ENCODE measurements around the gene OR10D3. TPM values are rescaled to one million over a fixed set of nuclear protein-coding genes. Genes with fewer than 3 reads are reported as not detected.

Gene OR10D3
- total and polyA plus RNA-seq, 7 experiments from 2014 or later, result not detected

GRCh38 chr11:124172599-124172998 is 10.5 kb upstream of the OR10D3 start:
- Histone ChIP-seq H3K4me1 (ENCODE audit: control insufficient read depth in 2 of 2, insufficient read depth in 2 of 2, low read length in 2 of 2) (no peaks in the 10 kb centered on the region), H3K4me3 (ENCODE audit: low read length) (no peak overlapping the region), H3K27ac (ENCODE audit: low read depth, low read length) (no peak overlapping the region), H3K36me3 (ENCODE audit: control insufficient read depth in 2 of 3, insufficient read depth in 3 of 3, low read length in 3 of 3) (no peaks in the 10 kb centered on the region), H3K9me3 (ENCODE audit: control insufficient read depth in 2 of 3, low read length in 3 of 3) (no peaks in the 10 kb centered on the region), H3K27me3 (ENCODE audit: control insufficient read depth in 2 of 2, insufficient read depth in 2 of 2, low read length in 2 of 2) (no peaks in the 10 kb centered on the region)
- H3K27me3 Mint-ChIP-seq, result peaks cover under 1 to 13% (median 2%) of the 10 kb centered on the region in 5 donors
- intact Hi-C loops (cut with micrococcal nuclease), result no loop called here
- no peak overlapping the region for H3K4me3 Mint-ChIP-seq
- CTCF ChIA-PET, result no interaction called here
- no peaks in the 10 kb centered on the region for H3K36me3 Mint-ChIP-seq
- H3K4me1 Mint-ChIP-seq, result peaks cover 0 to 3% (median 0%) of the 10 kb centered on the region in 7 donors
- H3K27ac Mint-ChIP-seq, result no peak overlapping the region
- no peak for ATAC-seq
- no peak for DNase-seq
- POLR2A ChIA-PET, result no interaction called here
- no peaks in the 10 kb centered on the region for H3K9me3 Mint-ChIP-seq

GRCh38 chr11:124174001-124174583 is 9.1 kb upstream of the OR10D3 start:
- Mint-ChIP-seq H3K36me3 (no peaks in the 10 kb centered on the region), H3K27me3 (peaks cover 0 to 6% (median 0%) of the 10 kb centered on the region in 5 donors), H3K27ac (no peak overlapping the region), H3K4me1 (peaks cover 0 to 3% (median 0%) of the 10 kb centered on the region in 7 donors), H3K4me3 (no peak overlapping the region), H3K9me3 (no peaks in the 10 kb centered on the region)
- no peaks in the 10 kb centered on the region for H3K4me1 ChIP-seq (ENCODE audit: control insufficient read depth in 2 of 2, insufficient read depth in 2 of 2, low read length in 2 of 2)
- H3K27ac ChIP-seq (ENCODE audit: low read depth, low read length), result no peak overlapping the region
- no peaks in the 10 kb centered on the region for H3K27me3 ChIP-seq (ENCODE audit: control insufficient read depth in 2 of 2, insufficient read depth in 2 of 2, low read length in 2 of 2)
- ATAC-seq (no peak), DNase-seq (no peak)
- H3K9me3 ChIP-seq (ENCODE audit: control insufficient read depth in 2 of 3, low read length in 3 of 3), result no peaks in the 10 kb centered on the region
- intact Hi-C loops (cut with micrococcal nuclease), result no loop called here
- H3K4me3 ChIP-seq (ENCODE audit: low read length), result no peak overlapping the region
- ChIA-PET CTCF (no interaction called here), POLR2A (interaction anchor here (1.3 kb wide), 1 partner anchor 13 kb away, joined by 3 read pairs; no protein-coding TSS in a partner anchor)
- H3K36me3 ChIP-seq (ENCODE audit: control insufficient read depth in 2 of 3, insufficient read depth in 3 of 3, low read length in 3 of 3), result no peaks in the 10 kb centered on the region

GRCh38 chr11:124176925-124177715 is 6.0 kb upstream of the OR10D3 start:
- Mint-ChIP-seq H3K36me3 (no peaks in the 10 kb centered on the region), H3K27me3 (peaks cover 5 to 9% (median 6%) of the 10 kb centered on the region in 5 donors), H3K4me3 (no peak overlapping the region), H3K27ac (no peak overlapping the region), H3K9me3 (peaks cover 0 to 3% (median 0%) of the 10 kb centered on the region in 11 donors), H3K4me1 (no peaks in the 10 kb centered on the region)
- Histone ChIP-seq H3K9me3 (ENCODE audit: control insufficient read depth in 2 of 3, low read length in 3 of 3) (no peaks in the 10 kb centered on the region), H3K36me3 (ENCODE audit: control insufficient read depth in 2 of 3, insufficient read depth in 3 of 3, low read length in 3 of 3) (no peaks in the 10 kb centered on the region), H3K4me3 (ENCODE audit: low read length) (no peak overlapping the region), H3K4me1 (ENCODE audit: control insufficient read depth in 2 of 2, insufficient read depth in 2 of 2, low read length in 2 of 2) (no peaks in the 10 kb centered on the region), H3K27me3 (ENCODE audit: control insufficient read depth in 2 of 2, insufficient read depth in 2 of 2, low read length in 2 of 2) (no peaks in the 10 kb centered on the region), H3K27ac (ENCODE audit: low read depth, low read length) (no peak overlapping the region)
- peak; percentile 80 for ATAC-seq
- intact Hi-C loops (cut with micrococcal nuclease), result no loop called here
- CTCF ChIA-PET, result no interaction called here
- no peak for DNase-seq
- POLR2A ChIA-PET, result interaction anchor here (0.7 kb wide), 1 partner anchor 1716 kb away, joined by 3 read pairs; no protein-coding TSS in a partner anchor

- H3K36me3 Mint-ChIP-seq, result no peaks in the 10 kb centered on the region
- Histone ChIP-seq H3K4me1 (ENCODE audit: control insufficient read depth in 2 of 2, insufficient read depth in 2 of 2, low read length in 2 of 2) (no peaks in the 10 kb centered on the region), H3K27ac (ENCODE audit: low read depth, low read length) (no peak overlapping the region), H3K4me3 (ENCODE audit: low read length) (no peak overlapping the region), H3K27me3 (ENCODE audit: control insufficient read depth in 2 of 2, insufficient read depth in 2 of 2, low read length in 2 of 2) (no peaks in the 10 kb centered on the region), H3K36me3 (ENCODE audit: control insufficient read depth in 2 of 3, insufficient read depth in 3 of 3, low read length in 3 of 3) (no peaks in the 10 kb centered on the region), H3K9me3 (ENCODE audit: control insufficient read depth in 2 of 3, low read length in 3 of 3) (no peaks in the 10 kb centered on the region)
- peaks cover 8 to 21% (median 14%) of the 10 kb centered on the region in 5 donors for H3K27me3 Mint-ChIP-seq
- CTCF ChIA-PET, result no interaction called here
- no peak overlapping the region for H3K27ac Mint-ChIP-seq
- DNase-seq (no peak), ATAC-seq (no peak)
- H3K4me3 Mint-ChIP-seq, result no peak overlapping the region
- H3K9me3 Mint-ChIP-seq, result peaks cover 0 to 3% (median 0%) of the 10 kb centered on the region in 11 donors
- intact Hi-C loops (cut with micrococcal nuclease), result no loop called here
- no peaks in the 10 kb centered on the region for H3K4me1 Mint-ChIP-seq
- POLR2A ChIA-PET, result no interaction called here
These were observed 3.8 kb upstream of the OR10D3 start for GRCh38 chr11:124179310-124179709.

- no peak overlapping the region for H3K27ac Mint-ChIP-seq
- no peaks in the 10 kb centered on the region for H3K9me3 Mint-ChIP-seq
- H3K36me3 Mint-ChIP-seq, result no peaks in the 10 kb centered on the region
- no peak overlapping the region for H3K27ac ChIP-seq (ENCODE audit: low read depth, low read length)
- intact Hi-C loops (cut with micrococcal nuclease), result loop anchor here in 1 of 2 donors (10.0 kb wide), 1 partner anchor 546 kb away; no protein-coding TSS in a partner anchor
- H3K27me3 ChIP-seq (ENCODE audit: control insufficient read depth in 2 of 2, insufficient read depth in 2 of 2, low read length in 2 of 2), result no peaks in the 10 kb centered on the region
- H3K9me3 ChIP-seq (ENCODE audit: control insufficient read depth in 2 of 3, low read length in 3 of 3), result no peaks in the 10 kb centered on the region
- H3K36me3 ChIP-seq (ENCODE audit: control insufficient read depth in 2 of 3, insufficient read depth in 3 of 3, low read length in 3 of 3), result no peaks in the 10 kb centered on the region
- ATAC-seq, result no peak
- H3K4me3 ChIP-seq (ENCODE audit: low read length), result no peak overlapping the region
- ChIA-PET POLR2A (no interaction called here), CTCF (interaction anchor here (1.1 kb wide), 1 partner anchor 121 kb away, joined by 3 read pairs; no protein-coding TSS in a partner anchor)
- no peaks in the 10 kb centered on the region for H3K4me1 ChIP-seq (ENCODE audit: control insufficient read depth in 2 of 2, insufficient read depth in 2 of 2, low read length in 2 of 2)
- peaks cover 0 to 2% (median 0%) of the 10 kb centered on the region in 7 donors for H3K4me1 Mint-ChIP-seq
- H3K4me3 Mint-ChIP-seq, result no peak overlapping the region
- H3K27me3 Mint-ChIP-seq, result peaks cover 9 to 36% (median 23%) of the 10 kb centered on the region in 5 donors
- no peak for DNase-seq
These were observed 7.4 kb downstream of the OR10D3 start for GRCh38 chr11:124190298-124191139.

GRCh38 chr11:124193221-124194010 is 10.3 kb downstream of the OR10D3 start:
- Mint-ChIP-seq H3K9me3 (no peaks in the 10 kb centered on the region), H3K27me3 (peaks cover 5 to 26% (median 15%) of the 10 kb centered on the region in 5 donors), H3K4me3 (no peak overlapping the region), H3K27ac (no peak overlapping the region), H3K4me1 (peaks cover 0 to 2% (median 0%) of the 10 kb centered on the region in 7 donors), H3K36me3 (no peaks in the 10 kb centered on the region)
- POLR2A ChIA-PET, result no interaction called here
- intact Hi-C loops (cut with micrococcal nuclease), result loop anchor here in 1 of 2 donors (10.0 kb wide), 1 partner anchor 549 kb away; no protein-coding TSS in a partner anchor
- Histone ChIP-seq H3K27ac (ENCODE audit: low read depth, low read length) (no peak overlapping the region), H3K36me3 (ENCODE audit: control insufficient read depth in 2 of 3, insufficient read depth in 3 of 3, low read length in 3 of 3) (no peaks in the 10 kb centered on the region), H3K9me3 (ENCODE audit: control insufficient read depth in 2 of 3, low read length in 3 of 3) (no peaks in the 10 kb centered on the region), H3K4me3 (ENCODE audit: low read length) (no peak overlapping the region), H3K27me3 (ENCODE audit: control insufficient read depth in 2 of 2, insufficient read depth in 2 of 2, low read length in 2 of 2) (no peaks in the 10 kb centered on the region), H3K4me1 (ENCODE audit: control insufficient read depth in 2 of 2, insufficient read depth in 2 of 2, low read length in 2 of 2) (no peaks in the 10 kb centered on the region)
- no peak for DNase-seq
- CTCF ChIA-PET, result interaction anchor here (0.8 to 3.8 kb wide), 4 partner anchors 10 to 901 kb away, joined by 3 to 26 read pairs (median 3); no protein-coding TSS in a partner anchor
- ATAC-seq, result no peak

Measured in naive thymus-derived CD4-positive, alpha-beta T cell (primary cell).